Smooth muscle cell (in vitro differentiated cells): ENCODE measurements around the gene CDK14. TPM values are rescaled to one million over a fixed set of nuclear protein-coding genes. Genes with fewer than 3 reads are reported as not detected.

Experiments
- DNase-seq: peaks from one replicate; lab custom pipeline; 2025; ENCODE audit not compliant: unreplicated experiment; lab: John Stamatoyannopoulos, UW
- H2AFZ ChIP-seq: fragments of 200-600 bp; sonication (generic); 2 replicates; pipeline ENCODE4 v1.6.0; 2016; ENCODE audit warnings: antibody characterized with exemption, low read depth, mild to moderate bottlenecking
- H3F3A ChIP-seq: fragments of 200-600 bp; sonication (generic); 2 replicates; pipeline ENCODE4 v1.6.0; 2017; ENCODE audit warnings: antibody characterized with exemption, low read depth
- H3K27ac ChIP-seq: fragments of 200-600 bp; sonication (generic); 2 replicates; pipeline ENCODE4 v1.5.1; 2016; ENCODE audit warnings: low read depth, mild to moderate bottlenecking
- H3K27me3 ChIP-seq: fragments of 200-600 bp; sonication (generic); 2 replicates; pipeline ENCODE4 v1.6.1; 2016; ENCODE audit warnings: low read depth, mild to moderate bottlenecking
- H3K36me3 ChIP-seq: fragments of 200-600 bp; sonication (generic); 2 replicates; pipeline ENCODE4 v1.5.1; 2016; ENCODE audit warnings: low read depth
- H3K4me1 ChIP-seq: fragments of 200-600 bp; sonication (generic); 2 replicates; pipeline ENCODE4 v1.5.1; 2016; ENCODE audit warnings: low read depth
- H3K4me2 ChIP-seq: fragments of 200-600 bp; sonication (generic); 2 replicates; pipeline ENCODE4 v1.6.0; 2016; ENCODE audit warnings: mild to moderate bottlenecking
- H3K4me3 ChIP-seq: fragments of 200-600 bp; sonication (generic); 2 replicates; pipeline ENCODE4 v1.5.1; 2016; ENCODE audit warnings: mild to moderate bottlenecking
- H3K79me2 ChIP-seq: fragments of 200-600 bp; sonication (generic); 2 replicates; pipeline ENCODE4 v1.6.0; 2016; ENCODE audit warnings: low read depth, mild to moderate bottlenecking
- H3K9ac ChIP-seq: fragments of 200-600 bp; sonication (generic); 2 replicates; pipeline ENCODE4 v1.6.0; 2016; ENCODE audit warnings: low read depth
- H3K9me3 ChIP-seq: fragments of 200-600 bp; sonication (generic); replicated peaks from 2 replicates; pipeline ENCODE4 v1.5.1; 2016; ENCODE audit warnings: low read depth
- H4K20me1 ChIP-seq: fragments of 200-600 bp; sonication (generic); 2 replicates; pipeline ENCODE4 v1.6.0; 2016; ENCODE audit warnings: low read depth
- WGBS: methylation state at CpG from one replicate; pipeline ENCODE4 v1.1.7; 2016; ENCODE audit warnings: low lambda C conversion rate; 5-methylcytosine and 5-hydroxymethylcytosine counted together
- polyA plus RNA-seq: library from polyadenylated mRNA; unstranded; fragments of >200 nt; fragmentation: Nextera tagmentation; extraction: Ambion mirVana; gene quantifications from 2 replicates; pipeline ENCODE4 v1.2.1, GENCODE V29; 2016
- total RNA-seq: library from RNA; depleted of rRNA; stranded (reverse); fragments of >200 nt; gene quantifications from 2 replicates; pipeline ENCODE4 v1.2.3, GENCODE V29; 2014
- TF ChIP-seq, protein P1 (sequence below): fragments of 200-600 bp; sonication (generic); IDR thresholded peaks from 2 replicates; pipeline ENCODE4 v1.5.1; 2017; ENCODE audit warnings: borderline replicate concordance, mild to moderate bottlenecking, antibody characterized with exemption; ENCODE audit not compliant: insufficient read depth, poor library complexity, severe bottlenecking

Gene CDK14
- total and polyA plus RNA-seq, 2 experiments from 2014 or later, result 4.1 to 5.3 TPM

DNA sequence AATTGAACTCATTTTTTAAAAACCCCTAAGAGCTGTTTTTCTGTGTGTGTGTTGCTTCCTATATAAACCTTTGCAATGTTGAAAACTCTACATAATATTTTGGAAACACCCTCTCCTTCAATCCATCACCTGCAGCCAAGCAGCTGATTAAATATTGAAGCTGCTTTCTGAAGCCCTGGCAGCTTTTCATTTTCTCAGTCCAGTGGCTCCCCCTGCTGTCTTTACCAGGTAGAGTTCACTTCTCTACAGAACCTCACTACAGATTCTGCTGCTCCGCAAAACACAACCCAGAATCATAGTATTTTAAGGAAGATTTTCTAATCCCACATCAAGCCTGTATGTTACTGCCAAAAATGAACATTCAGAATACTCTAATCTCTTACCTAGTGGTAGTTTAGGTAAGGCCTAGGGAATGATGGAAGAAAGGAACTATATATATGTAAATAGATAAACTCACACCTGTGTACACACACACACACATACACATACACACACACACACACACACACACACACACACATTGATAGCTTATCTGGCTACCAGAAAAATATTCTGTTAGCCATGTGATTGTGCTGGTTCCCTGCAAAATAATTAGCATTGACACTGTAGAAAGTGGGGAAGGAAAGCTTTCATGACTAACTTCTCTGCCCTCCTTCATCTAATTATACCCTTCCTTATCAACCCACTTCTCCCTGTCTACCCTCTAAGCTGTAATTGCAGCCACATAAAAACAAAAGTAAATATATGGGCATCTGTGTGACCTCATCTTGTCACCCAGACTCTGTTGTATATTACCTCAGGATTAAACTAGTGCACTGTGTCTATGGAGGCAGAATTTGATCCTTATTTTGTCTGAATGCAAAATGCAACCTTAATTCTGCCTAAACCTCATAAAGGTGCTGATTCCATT is 438.6 kb downstream of the CDK14 start:
- Histone ChIP-seq H3K9me3 (no peaks in the 10 kb centered on the region), H3F3A (no peaks in the 10 kb centered on the region), H3K27me3 (no peaks in the 10 kb centered on the region), H3K79me2 (no peaks in the 10 kb centered on the region), H3K36me3 (no peaks in the 10 kb centered on the region), H3K4me3 (no peak overlapping the region), H3K4me2 (peak overlapping the region; percentile 9), H3K27ac (peak overlapping the region; percentile 69), H4K20me1 (no peaks in the 10 kb centered on the region), H3K9ac (peak overlapping the region; percentile 22), H2AFZ (no peak overlapping the region), H3K4me1 (no peaks in the 10 kb centered on the region)
- TF ChIP-seq, protein P1, sequence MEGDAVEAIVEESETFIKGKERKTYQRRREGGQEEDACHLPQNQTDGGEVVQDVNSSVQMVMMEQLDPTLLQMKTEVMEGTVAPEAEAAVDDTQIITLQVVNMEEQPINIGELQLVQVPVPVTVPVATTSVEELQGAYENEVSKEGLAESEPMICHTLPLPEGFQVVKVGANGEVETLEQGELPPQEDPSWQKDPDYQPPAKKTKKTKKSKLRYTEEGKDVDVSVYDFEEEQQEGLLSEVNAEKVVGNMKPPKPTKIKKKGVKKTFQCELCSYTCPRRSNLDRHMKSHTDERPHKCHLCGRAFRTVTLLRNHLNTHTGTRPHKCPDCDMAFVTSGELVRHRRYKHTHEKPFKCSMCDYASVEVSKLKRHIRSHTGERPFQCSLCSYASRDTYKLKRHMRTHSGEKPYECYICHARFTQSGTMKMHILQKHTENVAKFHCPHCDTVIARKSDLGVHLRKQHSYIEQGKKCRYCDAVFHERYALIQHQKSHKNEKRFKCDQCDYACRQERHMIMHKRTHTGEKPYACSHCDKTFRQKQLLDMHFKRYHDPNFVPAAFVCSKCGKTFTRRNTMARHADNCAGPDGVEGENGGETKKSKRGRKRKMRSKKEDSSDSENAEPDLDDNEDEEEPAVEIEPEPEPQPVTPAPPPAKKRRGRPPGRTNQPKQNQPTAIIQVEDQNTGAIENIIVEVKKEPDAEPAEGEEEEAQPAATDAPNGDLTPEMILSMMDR, result peak; percentile 63
- DNase-seq, result no peak
- WGBS, result 85% methylated on average over 1 of the region's 1 CpG

DNA sequence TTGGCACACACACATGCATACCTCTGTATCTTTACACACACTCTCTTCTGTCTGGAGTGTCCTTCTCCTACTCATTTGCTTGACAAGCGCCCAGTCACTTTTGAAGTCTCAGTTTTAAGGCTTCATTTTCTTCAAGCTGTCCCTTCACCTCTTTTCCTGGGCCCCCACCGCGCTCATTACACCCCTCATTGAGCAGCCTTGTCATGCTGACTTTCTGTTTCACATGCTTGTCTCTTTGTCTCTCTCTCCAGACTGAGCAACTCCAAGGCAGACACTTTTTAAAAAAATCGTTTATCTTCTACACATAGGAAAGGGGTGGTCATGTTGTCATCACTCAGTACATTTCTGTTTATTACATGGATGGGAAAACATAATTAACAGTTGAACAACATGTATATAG is 442.9 kb downstream of the CDK14 start:
- Histone ChIP-seq H3K27me3 (no peaks in the 10 kb centered on the region), H3K9me3 (no peaks in the 10 kb centered on the region), H3F3A (no peaks in the 10 kb centered on the region), H3K9ac (no peak overlapping the region), H3K4me2 (no peak overlapping the region), H3K79me2 (no peaks in the 10 kb centered on the region), H3K27ac (no peak overlapping the region), H3K4me3 (no peak overlapping the region), H2AFZ (no peak overlapping the region), H3K36me3 (no peaks in the 10 kb centered on the region), H3K4me1 (no peaks in the 10 kb centered on the region), H4K20me1 (no peaks in the 10 kb centered on the region)
- 93% methylated on average over 4 of the region's 4 CpGs for WGBS
- no peak for DNase-seq
- TF ChIP-seq, protein P1, result no peak

DNA sequence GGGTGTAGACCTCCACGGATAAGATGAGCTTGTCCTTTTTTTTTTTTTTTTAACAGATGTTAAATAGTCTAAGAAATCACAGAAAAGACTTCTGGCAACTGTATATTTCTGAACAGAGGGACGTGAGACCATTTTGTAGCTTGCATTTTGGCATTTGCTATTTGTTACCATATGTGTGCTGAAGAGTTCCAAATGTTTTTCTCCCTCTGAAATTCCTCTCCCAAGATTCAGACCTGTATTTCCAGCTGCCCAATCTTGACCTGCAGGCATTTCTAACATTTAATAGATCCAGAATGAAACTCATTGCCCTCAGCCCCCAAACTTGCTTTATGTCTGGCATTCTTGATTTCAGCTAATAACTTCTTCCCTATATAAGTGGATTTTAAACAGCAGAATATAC is 445.0 kb downstream of the CDK14 start:
- Histone ChIP-seq H4K20me1 (no peaks in the 10 kb centered on the region), H3K9me3 (no peaks in the 10 kb centered on the region), H3K79me2 (no peaks in the 10 kb centered on the region), H3K4me1 (no peaks in the 10 kb centered on the region), H3K9ac (no peak overlapping the region), H3K4me3 (no peak overlapping the region), H3K36me3 (no peaks in the 10 kb centered on the region), H2AFZ (no peak overlapping the region), H3F3A (no peaks in the 10 kb centered on the region), H3K4me2 (no peak overlapping the region), H3K27me3 (no peaks in the 10 kb centered on the region), H3K27ac (no peak overlapping the region)
- WGBS, result 72% methylated on average over 2 of the region's 2 CpGs
- TF ChIP-seq, protein P1, result no peak
- no peak for DNase-seq
